Mucosa of descending colon (tissue), 3 donors: ENCODE measurements around the gene TMEM170A. TPM values are rescaled to one million over a fixed set of nuclear protein-coding genes. Genes with fewer than 3 reads are reported as not detected.
"Not testable (repeated sequence)": the region's sequence is repeated elsewhere in the genome, so short reads cannot be mapped to it uniquely, and the experiment has no call there.

Source experiments
- ATAC-seq: fragments of 200-7000 bp; cut with Tn5 transposase; one replicate; pipeline ENCODE4 v1.9.1; 2020; ENCODE audit warnings: mild to moderate bottlenecking, moderate library complexity
- DNase-seq, 3 donors: peaks; one replicate each; pipeline ENCODE4 v3.0.0-alpha.2; 2020
- H3K36me3 ChIP-seq: fragments of 200-600 bp; one replicate; pipeline ENCODE4 v1.8.0; 2021; ENCODE audit warnings: low read depth, mild to moderate bottlenecking
- H3K4me1 ChIP-seq: fragments of 200-600 bp; one replicate; pipeline ENCODE4 v1.8.0; 2021; ENCODE audit warnings: low read depth, mild to moderate bottlenecking
- H3K4me3 ChIP-seq: fragments of 200-600 bp; one replicate; pipeline ENCODE4 v1.8.0; 2021; ENCODE audit warnings: mild to moderate bottlenecking
- H3K9me3 ChIP-seq: fragments of 200-600 bp; one replicate; pipeline ENCODE4 v1.8.0; 2021; ENCODE audit warnings: mild to moderate bottlenecking
- intact Hi-C, 2 donors: fragments of 100-400 bp; cut with DNase I in 1 of 2; cut with micrococcal nuclease in 1 of 2; formaldehyde crosslinking; loops; one replicate each; pipeline versions ENCODE4 v1.11.0 to v1.11.1; 2022; cut with DNase I, micrococcal nuclease
- total RNA-seq, 3 donors: library from RNA; stranded (reverse); fragmentation: NEBNext Ultra II Directional in 2 of 3; extraction: Animal tissue kit (Norgen Biotek cat#: 25700) in 2 of 3; gene quantifications; one replicate each; pipeline versions ENCODE4 v1.2.1 to v1.2.4, GENCODE V29; 2021 to 2023
- TF ChIP-seq, protein P1 (sequence below): fragments of 200-600 bp; IDR thresholded peaks from one replicate; pipeline ENCODE4 v1.8.0; 2022; ENCODE audit warnings: antibody characterized with exemption, mild to moderate bottlenecking
- donor health status: DM: no; HTN: no; CAD: no; lungs with moderate emphysema.
- donor health status: DM: no; HTN: no; CAD: no.
- donor health status: DM: no; HTN: yes; CAD: no.

TMEM170A gene
- total RNA-seq, 3 donors from 2014 or later = 46.7 to 76.8 (median 46.7) TPM

DNA sequence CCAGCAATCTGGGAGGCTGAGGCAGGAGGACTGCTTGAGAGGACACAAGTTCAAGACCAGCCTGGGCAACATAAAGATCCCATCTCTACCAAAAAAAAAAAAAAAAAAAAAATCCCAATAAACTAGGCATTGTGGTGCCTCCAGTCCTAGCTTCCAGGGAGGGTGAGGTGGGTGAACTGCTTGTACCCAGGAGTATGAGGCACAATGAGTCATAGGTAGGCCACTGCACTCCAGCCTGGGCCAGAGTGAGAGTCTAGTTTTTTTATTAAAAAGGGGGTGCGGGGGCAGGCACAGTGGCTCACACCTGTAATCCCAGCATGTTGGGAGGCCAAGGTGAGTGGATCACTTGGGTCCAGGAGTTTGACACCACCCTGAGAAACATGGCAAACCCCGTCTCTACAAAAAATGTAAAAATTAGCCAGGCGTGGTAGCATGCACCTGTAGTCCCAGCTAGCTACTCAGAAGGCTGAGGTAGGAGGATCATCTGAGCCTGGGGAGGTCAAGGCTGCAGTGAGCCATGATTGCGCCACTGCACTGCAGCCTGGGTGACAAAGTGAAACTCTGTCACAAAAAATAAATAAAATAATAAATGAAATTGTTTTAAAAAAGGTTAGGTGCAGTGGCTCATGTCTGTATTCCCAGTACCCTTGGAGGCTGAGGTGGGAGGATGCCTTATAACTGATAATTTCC lies 38.6 kb upstream of the TMEM170A start:
- no peaks in the 10 kb centered on the region for H3K4me1 ChIP-seq
- intact Hi-C loops = no loop called here
- H3K4me3 ChIP-seq = no peak overlapping the region
- TF ChIP-seq, protein P1, sequence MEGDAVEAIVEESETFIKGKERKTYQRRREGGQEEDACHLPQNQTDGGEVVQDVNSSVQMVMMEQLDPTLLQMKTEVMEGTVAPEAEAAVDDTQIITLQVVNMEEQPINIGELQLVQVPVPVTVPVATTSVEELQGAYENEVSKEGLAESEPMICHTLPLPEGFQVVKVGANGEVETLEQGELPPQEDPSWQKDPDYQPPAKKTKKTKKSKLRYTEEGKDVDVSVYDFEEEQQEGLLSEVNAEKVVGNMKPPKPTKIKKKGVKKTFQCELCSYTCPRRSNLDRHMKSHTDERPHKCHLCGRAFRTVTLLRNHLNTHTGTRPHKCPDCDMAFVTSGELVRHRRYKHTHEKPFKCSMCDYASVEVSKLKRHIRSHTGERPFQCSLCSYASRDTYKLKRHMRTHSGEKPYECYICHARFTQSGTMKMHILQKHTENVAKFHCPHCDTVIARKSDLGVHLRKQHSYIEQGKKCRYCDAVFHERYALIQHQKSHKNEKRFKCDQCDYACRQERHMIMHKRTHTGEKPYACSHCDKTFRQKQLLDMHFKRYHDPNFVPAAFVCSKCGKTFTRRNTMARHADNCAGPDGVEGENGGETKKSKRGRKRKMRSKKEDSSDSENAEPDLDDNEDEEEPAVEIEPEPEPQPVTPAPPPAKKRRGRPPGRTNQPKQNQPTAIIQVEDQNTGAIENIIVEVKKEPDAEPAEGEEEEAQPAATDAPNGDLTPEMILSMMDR = no peak
- H3K9me3 ChIP-seq = no peaks in the 10 kb centered on the region
- ATAC-seq (no peak), DNase-seq (no peak)
- no peaks in the 10 kb centered on the region for H3K36me3 ChIP-seq

DNA sequence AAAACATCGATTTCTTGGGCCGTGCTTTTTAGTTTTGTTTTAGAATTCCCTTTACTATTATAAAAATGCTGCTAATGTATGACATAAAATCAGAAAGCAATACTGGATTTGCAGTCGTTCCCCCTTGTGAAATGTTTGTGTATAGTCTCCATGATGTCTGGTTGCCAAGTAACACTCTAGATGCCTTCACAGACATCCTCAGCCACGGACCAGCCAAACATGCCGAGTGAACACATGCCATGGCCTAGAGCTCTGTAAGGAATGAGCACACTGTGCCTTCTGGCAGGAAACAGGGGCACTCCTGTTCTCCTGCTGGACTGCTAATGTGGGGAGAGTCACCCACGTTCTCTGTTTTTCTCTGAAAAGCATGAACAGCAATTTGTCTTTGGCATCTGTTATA lies 37.3 kb upstream of the TMEM170A start:
- intact Hi-C loops, H3K9me3 ChIP-seq, H3K4me3 ChIP-seq, H3K4me1 ChIP-seq, ATAC-seq, H3K36me3 ChIP-seq: not testable (repeated sequence)
- peak in 1 of 3 donors; percentile 7 for DNase-seq

DNA sequence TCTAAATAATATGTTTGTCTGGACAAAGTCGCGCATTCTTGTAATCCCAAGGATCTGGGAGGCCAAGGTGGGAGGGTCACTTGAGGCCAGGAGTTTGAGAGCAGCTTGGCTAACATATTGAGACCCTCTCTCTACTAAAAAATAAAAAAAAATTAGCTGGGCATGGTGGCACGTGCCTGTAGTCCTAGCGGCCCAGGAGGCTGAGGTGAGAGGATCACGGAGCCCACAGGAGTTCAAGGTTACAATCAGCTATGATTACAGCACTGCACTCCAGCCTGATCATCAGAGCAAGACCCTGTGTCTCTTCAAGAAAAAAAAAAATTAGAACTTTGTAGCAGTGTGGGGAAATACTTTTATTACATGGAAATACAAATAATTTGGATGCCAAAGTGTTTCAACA lies 36.9 kb upstream of the TMEM170A start:
- intact Hi-C loops = no loop called here
- ATAC-seq (no peak), DNase-seq (peak in 1 of 3 donors; percentile 8)
- Histone ChIP-seq H3K4me3 (no peak overlapping the region), H3K4me1 (no peaks in the 10 kb centered on the region), H3K9me3 (no peaks in the 10 kb centered on the region), H3K36me3 (no peaks in the 10 kb centered on the region)
- TF ChIP-seq, protein P1 = no peak

DNA sequence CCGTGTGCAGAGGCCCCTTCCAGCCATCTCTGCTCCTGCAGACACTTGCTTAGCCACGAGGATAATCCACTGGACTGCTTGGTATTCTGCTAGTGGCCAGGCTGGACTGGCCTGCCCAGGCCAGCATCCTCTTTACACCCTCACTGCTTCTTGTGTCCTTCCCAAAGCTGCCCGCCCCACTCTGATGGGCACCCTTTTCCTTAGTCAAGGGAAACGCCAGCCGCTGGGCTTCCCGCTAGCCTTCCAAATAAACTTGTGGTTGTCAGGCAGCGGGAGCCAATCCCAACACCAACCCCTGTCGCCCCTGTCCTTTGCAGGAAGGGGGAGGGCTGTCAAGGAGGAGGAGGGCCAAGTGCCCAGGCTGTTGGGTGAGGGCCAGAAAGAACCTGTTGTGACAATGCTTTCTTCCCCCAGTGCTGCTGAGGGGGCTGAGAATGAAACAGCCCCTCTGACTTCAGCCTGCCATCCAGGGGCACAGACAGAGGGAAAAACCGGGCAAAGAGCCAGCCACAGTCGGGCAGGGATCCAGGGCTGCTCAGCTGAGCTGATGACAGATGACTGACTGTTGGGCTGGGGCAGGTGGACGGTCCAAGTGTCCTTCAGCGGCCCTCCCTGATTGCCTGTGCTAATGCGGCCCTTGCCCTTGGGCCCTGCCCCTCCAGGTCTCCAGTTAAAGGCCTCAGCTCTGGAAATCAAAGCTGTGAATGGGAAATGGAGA lies 34.3 kb upstream of the TMEM170A start:
- H3K4me1 ChIP-seq = peaks cover 11% of the 10 kb centered on the region
- DNase-seq (peak in 2 of 3 donors; percentile 61 to 67), ATAC-seq (peak; percentile 63)
- intact Hi-C loops, H3K9me3 ChIP-seq, H3K36me3 ChIP-seq, H3K4me3 ChIP-seq: not testable (repeated sequence)

DNA sequence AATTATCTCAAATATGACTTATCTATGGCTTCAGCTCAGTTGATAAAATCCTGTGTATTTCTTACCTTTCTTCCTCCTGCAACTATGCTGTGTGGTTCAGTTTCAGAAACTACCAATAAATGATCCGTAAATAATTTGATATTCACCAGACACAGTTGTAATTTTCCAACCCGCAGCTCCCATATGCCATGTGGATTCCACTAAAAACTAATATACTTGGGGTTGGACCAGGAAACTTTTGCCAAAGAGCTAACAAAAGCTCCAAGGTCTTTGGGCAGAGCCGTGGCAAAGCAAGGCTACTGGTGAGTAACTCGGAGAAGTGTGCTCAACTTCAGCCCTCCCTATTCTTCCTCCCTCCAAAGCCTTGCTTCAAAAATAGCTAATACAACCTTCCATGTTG lies 33.1 kb upstream of the TMEM170A start:
- no peak for DNase-seq
- Histone ChIP-seq H3K36me3 (no peaks in the 10 kb centered on the region), H3K4me3 (no peak overlapping the region), H3K4me1 (peaks cover 11% of the 10 kb centered on the region), H3K9me3 (no peaks in the 10 kb centered on the region)
- TF ChIP-seq, protein P1 = no peak
- ATAC-seq = no peak
- intact Hi-C loops = no loop called here

DNA sequence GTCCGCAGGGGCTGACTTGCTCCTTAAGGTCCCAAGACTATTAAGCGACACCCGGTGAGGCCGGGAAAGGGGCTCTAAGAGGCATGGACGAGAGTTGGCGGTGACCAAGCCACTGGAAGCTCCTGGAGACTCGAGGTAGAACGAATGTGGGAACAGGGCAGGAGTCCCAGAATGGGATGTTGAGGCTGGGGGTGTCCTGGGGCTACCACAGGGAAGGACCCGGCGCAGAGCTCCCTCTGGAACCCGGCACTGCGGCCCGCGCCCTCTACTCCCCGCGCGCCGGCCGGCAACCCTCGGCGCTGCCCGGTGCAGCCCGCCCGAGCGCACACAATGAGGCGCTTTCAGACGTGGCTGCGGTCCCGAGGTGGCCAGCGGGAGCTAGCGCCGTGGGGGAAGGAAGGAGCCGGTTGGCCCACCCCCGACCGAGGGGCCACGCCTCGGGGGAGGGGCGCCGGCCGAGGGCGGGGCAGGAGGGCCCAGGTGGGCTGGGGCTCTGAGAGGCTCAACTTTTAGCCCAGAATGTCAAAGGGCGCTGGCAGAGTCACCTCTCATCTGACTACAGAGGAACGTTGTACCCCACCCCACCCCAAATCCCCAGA lies 30.7 kb upstream of the TMEM170A start, which contains the start of gene CHST6:
TSS of gene CHST6 (minus strand) at position 366 of the 599 bp plus-strand sequence. CDS start 15,613 bp downstream, outside the sequence.
- TF ChIP-seq, protein P1 = no peak
- intact Hi-C loops = no loop called here
- H3K4me3 ChIP-seq = no peak within 1 kb of the TSS
- peak in 2 of 3 donors; percentile 30 to 56 for DNase-seq
- peak; percentile 82 for ATAC-seq
- H3K36me3 ChIP-seq = no peaks in the 10 kb centered on the region
- no peaks in the 10 kb centered on the region for H3K9me3 ChIP-seq
- H3K4me1 ChIP-seq = peaks cover 11% of the 10 kb centered on the region
